Esophagus squamous epithelium (tissue), 4 donors: Measurements from ENCODE around the gene OR1L8.

Experiments used
- POLR2A ChIP-seq, 4 donors: fragments of 450-650 bp; IDR thresholded peaks; one replicate each; pipeline ENCODE4 v1.6.1; 2017; ENCODE audit warnings: antibody characterized with exemption in 4 of 4, mild to moderate bottlenecking in 4 of 4, moderate library complexity in 3 of 4
- TF ChIP-seq, protein P1 (sequence below), 6 experiments: fragments of 450-650 bp in 4 of 6; fragments of 200-600 bp in 2 of 6; sonication (generic) in 2 of 6; IDR thresholded peaks; one replicate each; pipeline ENCODE4 v1.5.1; 2016 to 2019; ENCODE audit warnings: antibody characterized with exemption in 6 of 6, mild to moderate bottlenecking in 4 of 6, moderate library complexity in 4 of 6

DNA sequence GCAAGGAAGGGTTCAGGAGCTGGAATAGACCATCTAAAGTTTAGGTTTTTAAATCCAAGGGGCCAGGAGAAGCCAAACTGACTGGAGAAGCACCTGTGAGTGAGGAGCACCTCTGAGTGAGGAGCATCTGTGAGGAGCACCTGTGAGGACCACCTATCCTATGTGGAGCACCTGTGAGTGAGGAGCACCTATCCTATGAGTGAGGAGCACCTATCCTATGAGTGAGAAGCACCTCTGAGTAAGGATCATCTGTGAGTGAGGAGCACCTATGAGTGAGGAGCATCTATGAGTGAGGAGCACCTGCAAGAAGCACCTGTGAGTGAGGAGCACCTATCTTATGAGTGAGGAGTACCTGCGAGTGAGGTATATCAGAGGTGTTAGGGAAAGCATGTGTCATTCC, 23.4 kb upstream of the OR1L8 start:
- TF ChIP-seq, protein P1, sequence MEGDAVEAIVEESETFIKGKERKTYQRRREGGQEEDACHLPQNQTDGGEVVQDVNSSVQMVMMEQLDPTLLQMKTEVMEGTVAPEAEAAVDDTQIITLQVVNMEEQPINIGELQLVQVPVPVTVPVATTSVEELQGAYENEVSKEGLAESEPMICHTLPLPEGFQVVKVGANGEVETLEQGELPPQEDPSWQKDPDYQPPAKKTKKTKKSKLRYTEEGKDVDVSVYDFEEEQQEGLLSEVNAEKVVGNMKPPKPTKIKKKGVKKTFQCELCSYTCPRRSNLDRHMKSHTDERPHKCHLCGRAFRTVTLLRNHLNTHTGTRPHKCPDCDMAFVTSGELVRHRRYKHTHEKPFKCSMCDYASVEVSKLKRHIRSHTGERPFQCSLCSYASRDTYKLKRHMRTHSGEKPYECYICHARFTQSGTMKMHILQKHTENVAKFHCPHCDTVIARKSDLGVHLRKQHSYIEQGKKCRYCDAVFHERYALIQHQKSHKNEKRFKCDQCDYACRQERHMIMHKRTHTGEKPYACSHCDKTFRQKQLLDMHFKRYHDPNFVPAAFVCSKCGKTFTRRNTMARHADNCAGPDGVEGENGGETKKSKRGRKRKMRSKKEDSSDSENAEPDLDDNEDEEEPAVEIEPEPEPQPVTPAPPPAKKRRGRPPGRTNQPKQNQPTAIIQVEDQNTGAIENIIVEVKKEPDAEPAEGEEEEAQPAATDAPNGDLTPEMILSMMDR (IDR thresholded peaks at IDR 0.05): no peak
- no peak for TF ChIP-seq POLR2A (IDR thresholded peaks at IDR 0.05)
